Mammary epithelial cell (primary cell): ENCODE results near the gene AVPR2.

Experiments
- CTCF ChIP-seq, 2 donors: IDR thresholded peaks in 1 of 2; conservative IDR thresholded peaks in 1 of 2; 2 replicates each; pipeline ENCODE4 v1.5.1; 2011 to 2012; ENCODE audit warnings: inconsistent platforms in 2 of 2, low read length in 2 of 2, mild to moderate bottlenecking in 2 of 2, control low read depth in 1 of 2, low read depth in 1 of 2; ENCODE audit not compliant: insufficient read depth in 1 of 2; ENCODE audit errors: extremely low read depth in 1 of 2
- EZH2 ChIP-seq: IDR thresholded peaks from 2 replicates; pipeline ENCODE4 v1.6.1; 2012; ENCODE audit warnings: low read length, inconsistent platforms, borderline replicate concordance

- no peak for TF ChIP-seq CTCF (conservative IDR thresholded peaks at IDR 0.05 in 1 of 2, IDR thresholded peaks at IDR 0.05 in 1 of 2; ENCODE audit: extremely low read depth in 1 of 2, insufficient read depth in 1 of 2, low read depth in 1 of 2, low read length in 2 of 2)
- no peak for TF ChIP-seq EZH2
Observed at GRCh38 chrX:153931748-153932147, 27.3 kb downstream of the AVPR2 start.
